Activated T-helper 17 cell treated with anti-CD3 and anti-CD28 coated beads, Interleukin-2, amount 50 U/mL, for 72 hours (primary cell): ENCODE results near the gene TMEM30B. TPM values are rescaled to one million over a fixed set of nuclear protein-coding genes. Genes with fewer than 3 reads are reported as not detected.
"Not testable (repeated sequence)": the region's sequence is repeated elsewhere in the genome, so short reads cannot be mapped to it uniquely, and the experiment has no call there.

ENCODE experiments used
- ATAC-seq: fragments of 150-1000 bp; cut with Tn5 transposase; replicated peaks from 2 replicates; pipeline ENCODE4 v1.10.0; 2021; ENCODE audit warnings: mild to moderate bottlenecking, moderate library complexity
- H3K27ac Mint-ChIP-seq: one replicate; pipeline ENCODE4 v1.8.0; 2022; ENCODE audit warnings: mixed read lengths
- H3K27me3 Mint-ChIP-seq: one replicate; pipeline ENCODE4 v1.8.0; 2022; ENCODE audit warnings: mixed read lengths
- H3K36me3 Mint-ChIP-seq: one replicate; pipeline ENCODE4 v1.8.0; 2022; ENCODE audit warnings: low read depth, mild to moderate bottlenecking, mixed read lengths
- H3K4me1 Mint-ChIP-seq: one replicate; pipeline ENCODE4 v1.8.0; 2022; ENCODE audit warnings: mixed read lengths
- H3K4me3 Mint-ChIP-seq: one replicate; pipeline ENCODE4 v1.8.0; 2022; ENCODE audit warnings: mild to moderate bottlenecking, mixed read lengths
- H3K9me3 Mint-ChIP-seq: one replicate; pipeline ENCODE4 v1.8.0; 2022; ENCODE audit warnings: mixed read lengths
- total RNA-seq, 2 donors: library from RNA; stranded (reverse); gene quantifications; one replicate each; pipeline ENCODE4 v1.2.3, GENCODE V29; 2022

The TMEM30B gene
- total RNA-seq: 1 to 10 TPM in 1 of 2 donors, under 1 TPM in 1; 0.77 to 1.0 TPM

DNA sequence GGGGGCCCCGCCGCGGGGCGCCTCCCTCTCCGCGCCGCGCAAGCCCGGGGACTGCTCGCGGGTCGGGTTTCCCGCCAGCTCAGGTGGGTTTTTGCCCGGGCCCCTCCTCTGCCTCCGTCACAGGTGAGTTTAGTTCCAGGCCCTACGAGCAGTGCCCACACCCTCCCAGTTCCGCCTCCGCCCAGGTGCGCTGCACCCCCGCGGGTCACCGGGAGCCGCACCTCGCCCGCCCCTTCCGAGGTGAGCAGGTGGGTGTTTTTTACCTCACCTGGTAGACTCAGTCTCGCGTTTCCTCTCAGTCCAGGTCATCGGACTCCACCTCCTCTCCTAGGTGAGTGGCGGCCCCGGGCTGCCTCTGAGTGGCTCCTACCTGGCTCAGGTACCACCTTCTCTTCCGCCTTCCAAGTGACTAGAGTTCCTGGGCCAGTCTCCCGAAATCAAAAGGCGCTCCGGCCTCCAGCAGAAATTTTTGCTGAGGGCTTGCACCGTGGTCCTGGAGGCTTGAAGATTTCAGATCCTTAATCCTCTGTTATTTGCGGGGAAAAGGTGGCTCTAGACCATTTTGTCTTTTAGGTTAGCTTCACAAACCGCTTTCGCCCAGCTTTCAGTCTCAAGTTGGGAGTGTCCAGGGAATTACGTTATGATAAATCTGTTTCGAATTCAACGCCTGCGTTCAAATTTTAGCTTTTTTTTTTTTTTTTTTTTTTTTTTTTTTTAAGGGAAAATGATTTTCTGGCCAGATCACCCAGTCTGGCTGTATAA is at the start of gene TMEM30B:
Gene TMEM30B (minus strand): TSS at position 153 of the 762 bp plus-strand sequence. CDS start 191 bp downstream, outside the sequence.
- Mint-ChIP-seq H3K27me3 (no peaks in the 10 kb centered on the region), H3K36me3 (no peaks in the 10 kb centered on the region), H3K9me3 (no peaks in the 10 kb centered on the region), H3K4me1 (peaks cover 16% of the 10 kb centered on the region), H3K4me3 (peak within 1 kb of the TSS; percentile 95), H3K27ac (peak within 1 kb of the TSS; percentile 77)
- no peak for ATAC-seq

GRCh38 chr14:61330511-61330910 is 49.4 kb upstream of the TMEM30B start:
- peak overlapping the region; percentile 92 for H3K4me3 Mint-ChIP-seq
- peaks cover 60% of the 10 kb centered on the region for H3K4me1 Mint-ChIP-seq
- H3K27me3 Mint-ChIP-seq: no peaks in the 10 kb centered on the region
- H3K27ac Mint-ChIP-seq: peak overlapping the region; percentile 90
- peaks cover 83% of the 10 kb centered on the region for H3K36me3 Mint-ChIP-seq
- ATAC-seq: peak; percentile 54
- no peaks in the 10 kb centered on the region for H3K9me3 Mint-ChIP-seq

GRCh38 chr14:61329478-61330051 is 48.4 kb upstream of the TMEM30B start:
- ATAC-seq: peak; percentile 18
- Mint-ChIP-seq H3K4me1 (peaks cover 58% of the 10 kb centered on the region), H3K36me3 (peaks cover 85% of the 10 kb centered on the region), H3K4me3 (peak overlapping the region; percentile 92), H3K27me3 (no peaks in the 10 kb centered on the region), H3K9me3 (no peaks in the 10 kb centered on the region), H3K27ac (peak overlapping the region; percentile 90)

GRCh38 chr14:61328626-61329262 is 47.6 kb upstream of the TMEM30B start:
- peaks cover 56% of the 10 kb centered on the region for H3K4me1 Mint-ChIP-seq
- peak overlapping the region; percentile 90 for H3K27ac Mint-ChIP-seq
- no peaks in the 10 kb centered on the region for H3K27me3 Mint-ChIP-seq
- H3K36me3 Mint-ChIP-seq: peaks cover 85% of the 10 kb centered on the region
- H3K4me3 Mint-ChIP-seq: peak overlapping the region; percentile 92
- ATAC-seq: peak; percentile 22
- H3K9me3 Mint-ChIP-seq: no peaks in the 10 kb centered on the region

GRCh38 chr14:61326847-61327246 is 45.7 kb upstream of the TMEM30B start:
- Mint-ChIP-seq H3K9me3 (no peaks in the 10 kb centered on the region), H3K27me3 (no peaks in the 10 kb centered on the region), H3K4me1 (peaks cover 46% of the 10 kb centered on the region), H3K27ac (peak overlapping the region; percentile 90), H3K4me3 (peak overlapping the region; percentile 92), H3K36me3 (peaks cover 87% of the 10 kb centered on the region)
- ATAC-seq: no peak

GRCh38 chr14:61326146-61326545 is 45.0 kb upstream of the TMEM30B start:
- Mint-ChIP-seq H3K27me3 (no peaks in the 10 kb centered on the region), H3K4me3 (peak overlapping the region; percentile 92), H3K36me3 (peaks cover 84% of the 10 kb centered on the region), H3K9me3 (no peaks in the 10 kb centered on the region), H3K27ac (peak overlapping the region; percentile 90), H3K4me1 (peaks cover 44% of the 10 kb centered on the region)
- peak; percentile 27 for ATAC-seq

GRCh38 chr14:61325166-61325565 is 44.0 kb upstream of the TMEM30B start:
- Mint-ChIP-seq H3K4me1 (peaks cover 44% of the 10 kb centered on the region), H3K4me3 (peak overlapping the region; percentile 92), H3K9me3 (no peaks in the 10 kb centered on the region), H3K27ac (peak overlapping the region; percentile 90), H3K36me3 (peaks cover 77% of the 10 kb centered on the region), H3K27me3 (no peaks in the 10 kb centered on the region)
- peak; percentile 5 for ATAC-seq

- H3K9me3 Mint-ChIP-seq: no peaks in the 10 kb centered on the region
- peak overlapping the region; percentile 90 for H3K27ac Mint-ChIP-seq
- H3K36me3 Mint-ChIP-seq: peaks cover 65% of the 10 kb centered on the region
- H3K4me3 Mint-ChIP-seq: peak overlapping the region; percentile 92
- no peak for ATAC-seq
- peaks cover 33% of the 10 kb centered on the region for H3K4me1 Mint-ChIP-seq
- no peaks in the 10 kb centered on the region for H3K27me3 Mint-ChIP-seq
These were observed 42.8 kb upstream of the TMEM30B start for GRCh38 chr14:61323970-61324369.

DNA sequence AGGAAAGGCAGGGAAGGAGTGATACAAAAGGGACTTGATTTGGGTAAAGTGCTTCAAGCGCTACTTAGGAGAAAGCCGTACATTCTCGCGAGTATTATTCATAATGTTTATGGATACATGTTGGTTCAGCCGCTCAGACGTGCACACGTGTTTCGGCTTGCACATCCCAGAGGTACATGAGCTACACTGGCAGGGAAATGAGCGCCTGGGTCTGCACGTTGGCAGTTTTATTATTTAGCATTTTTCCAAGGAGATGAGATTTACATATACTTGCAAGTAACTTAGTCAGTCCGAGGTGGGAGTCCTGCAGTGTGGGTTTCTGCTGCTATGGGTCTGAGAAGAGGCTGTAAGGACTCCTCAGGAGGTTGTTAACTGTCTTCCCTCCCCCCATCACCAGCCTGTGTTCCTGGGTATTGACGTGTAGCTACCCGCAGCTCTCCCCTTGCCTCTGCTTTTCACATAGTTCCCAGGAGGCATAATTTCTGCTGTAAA is 41.7 kb upstream of the TMEM30B start:
- H3K4me3 Mint-ChIP-seq: peak overlapping the region; percentile 92
- H3K36me3 Mint-ChIP-seq: peaks cover 55% of the 10 kb centered on the region
- H3K27ac Mint-ChIP-seq: peak overlapping the region; percentile 90
- no peaks in the 10 kb centered on the region for H3K27me3 Mint-ChIP-seq
- peak; percentile 49 for ATAC-seq
- peaks cover 23% of the 10 kb centered on the region for H3K4me1 Mint-ChIP-seq
- H3K9me3 Mint-ChIP-seq: no peaks in the 10 kb centered on the region

DNA sequence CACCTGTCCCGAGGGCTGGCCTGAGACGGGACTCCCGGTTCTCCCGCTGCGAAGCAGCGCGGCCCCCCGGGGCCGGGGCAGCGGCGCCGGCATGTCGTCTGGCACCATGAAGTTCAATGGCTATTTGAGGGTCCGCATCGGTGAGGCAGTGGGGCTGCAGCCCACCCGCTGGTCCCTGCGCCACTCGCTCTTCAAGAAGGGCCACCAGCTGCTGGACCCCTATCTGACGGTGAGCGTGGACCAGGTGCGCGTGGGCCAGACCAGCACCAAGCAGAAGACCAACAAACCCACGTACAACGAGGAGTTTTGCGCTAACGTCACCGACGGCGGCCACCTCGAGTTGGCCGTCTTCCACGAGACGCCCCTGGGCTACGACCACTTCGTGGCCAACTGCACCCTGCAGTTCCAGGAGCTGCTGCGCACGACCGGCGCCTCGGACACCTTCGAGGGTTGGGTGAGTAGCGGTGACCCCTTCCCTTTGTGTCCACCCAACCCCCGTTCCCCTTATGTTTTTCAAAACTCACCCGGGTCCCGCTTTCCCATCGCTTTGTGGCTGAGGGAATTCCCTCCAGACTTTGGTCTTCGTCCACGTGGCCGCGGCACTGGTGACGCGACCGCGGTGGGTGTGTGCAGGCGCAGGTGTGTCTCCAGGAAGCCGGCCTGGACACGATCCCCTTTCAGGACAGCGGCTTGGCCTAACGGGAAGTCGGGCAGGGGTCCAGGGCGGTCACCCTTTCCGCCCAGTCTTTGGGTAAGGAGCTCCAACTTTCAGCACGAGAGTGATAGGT is 41.1 kb upstream of the TMEM30B start:
- Mint-ChIP-seq H3K4me1 (peaks cover 20% of the 10 kb centered on the region), H3K27ac (peak overlapping the region; percentile 90), H3K27me3 (no peaks in the 10 kb centered on the region), H3K9me3 (no peaks in the 10 kb centered on the region), H3K4me3 (peak overlapping the region; percentile 92), H3K36me3 (peaks cover 49% of the 10 kb centered on the region)
- peak; percentile 13 for ATAC-seq

- Mint-ChIP-seq H3K27ac (peak within 1 kb of the TSS; percentile 90), H3K4me1 (peaks cover 15% of the 10 kb centered on the region), H3K9me3 (no peaks in the 10 kb centered on the region)
These were observed 40.4 kb upstream of the TMEM30B start, which contains the start of gene PRKCH for GRCh38 chr14:61321385-61322010. Gene PRKCH, plus strand, starts transcription at chr14:61321579. Its CDS starts 523 bp downstream, at chr14:61322102.

DNA sequence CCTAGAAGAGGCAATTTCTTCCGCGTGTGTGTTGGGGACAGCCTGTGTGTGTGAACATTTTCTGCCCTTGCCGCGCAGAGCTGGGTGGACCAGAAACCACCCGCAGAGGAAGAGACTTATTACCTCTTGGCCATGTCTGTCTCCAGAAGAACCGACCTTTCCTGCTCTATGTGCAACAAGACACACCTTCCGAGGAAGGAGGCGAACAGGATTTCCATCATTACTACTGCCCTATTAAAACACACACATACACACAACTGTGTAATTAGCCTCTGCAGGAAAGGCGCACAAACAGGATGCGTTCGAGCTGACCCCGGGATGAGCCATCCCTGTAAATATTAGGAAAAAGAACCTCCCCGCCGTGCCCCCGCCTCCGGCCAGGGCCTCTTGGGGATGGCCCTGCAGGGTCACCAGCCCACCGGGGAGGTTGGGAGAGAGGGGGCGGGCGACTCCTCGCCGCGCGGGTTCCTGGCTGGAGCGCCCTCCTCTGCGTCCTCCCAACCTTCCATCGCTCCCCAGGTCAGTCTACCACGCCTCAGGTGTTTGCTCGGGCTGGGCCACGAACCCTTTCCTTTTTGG is 39.8 kb upstream of the TMEM30B start:
- Mint-ChIP-seq H3K36me3 (peaks cover 36% of the 10 kb centered on the region), H3K27ac (peak overlapping the region; percentile 73), H3K4me1 (peaks cover 9% of the 10 kb centered on the region), H3K4me3 (peak overlapping the region; percentile 92), H3K9me3 (no peaks in the 10 kb centered on the region), H3K27me3 (no peaks in the 10 kb centered on the region)
- ATAC-seq: no peak

More at GRCh38 chr14:61321385-61322010, 40.4 kb upstream of the TMEM30B start, which contains the start of gene PRKCH:
- H3K27me3 Mint-ChIP-seq: no peaks in the 10 kb centered on the region
- ATAC-seq: peak; percentile 59
- peak within 1 kb of the TSS; percentile 92 for H3K4me3 Mint-ChIP-seq
- H3K36me3 Mint-ChIP-seq: peaks cover 42% of the 10 kb centered on the region

- H3K36me3 Mint-ChIP-seq: peaks cover 29% of the 10 kb centered on the region
- not testable (repeated sequence) for H3K4me1 Mint-ChIP-seq, ATAC-seq, H3K27me3 Mint-ChIP-seq, H3K27ac Mint-ChIP-seq, H3K4me3 Mint-ChIP-seq, H3K9me3 Mint-ChIP-seq
These were observed 39.0 kb upstream of the TMEM30B start for GRCh38 chr14:61320170-61320569.
